HepG2 (cell line): ENCODE data around the gene LEPR. TPM values are rescaled to one million over a fixed set of nuclear protein-coding genes. Genes with fewer than 3 reads are reported as not detected.

ENCODE experiments used
- ARNTL ChIP-seq: sonication (generic); formaldehyde crosslinking; IDR thresholded peaks from 2 replicates; pipeline ENCODE4 v1.4.0; 2020; ENCODE audit warnings: mild to moderate bottlenecking, missing genetic modification reagents
- TCF7 ChIP-seq: sonication (generic); IDR thresholded peaks from 2 replicates; pipeline ENCODE4 v1.6.1; 2016; ENCODE audit warnings: antibody characterized with exemption, low read depth
- ZNF17 ChIP-seq: sonication (generic); formaldehyde crosslinking; IDR thresholded peaks from 2 replicates; pipeline ENCODE4 v1.5.0; 2020; ENCODE audit warnings: mild to moderate bottlenecking, missing genetic modification reagents
- polyA plus RNA-seq, 8 experiments: library from polyadenylated mRNA; depleted of rRNA in 3 of 8; stranded (reverse) in 7 of 8; unstranded in 1 of 8; fragments of >200 nt; fragmentation: Illumina TruSeq in 4 of 8; extraction: Trizol in 4 of 8; gene quantifications; 2 replicates each; pipeline versions ENCODE4 v1.2.1 to v1.2.3, GENCODE V29; 2011 to 2016; ENCODE audit warnings: low read depth in 4 of 8, missing spikeins in 1 of 8, mixed read lengths in 1 of 8; ENCODE audit not compliant: insufficient read depth in 1 of 8
- total RNA-seq, 5 experiments: library from RNA; depleted of rRNA; stranded (reverse); fragments of >200 nt; fragmentation: Illumina TruSeq; extraction: Trizol; gene quantifications; 2 replicates each; pipeline ENCODE4 v1.2.3, GENCODE V29; 2016; ENCODE audit warnings: low read depth in 1 of 5
- TF ChIP-seq, protein P1 (sequence below): sonication (generic); formaldehyde crosslinking; IDR thresholded peaks from 2 replicates; pipeline ENCODE4 v1.8.0; 2022; ENCODE audit warnings: mild to moderate bottlenecking, missing genetic modification reagents, moderate library complexity
- TF ChIP-seq, protein P2 (sequence below): sonication (generic); formaldehyde crosslinking; IDR thresholded peaks from 2 replicates; pipeline ENCODE4 v1.5.1; 2020; ENCODE audit warnings: mild to moderate bottlenecking, missing genetic modification reagents, borderline replicate concordance

Gene LEPR
- total and polyA plus RNA-seq, 2 of the 13 experiments (the other 11 are each of a cell fraction or from before 2014, with no cell fraction given), result 0.60 to 1.7 TPM

DNA sequence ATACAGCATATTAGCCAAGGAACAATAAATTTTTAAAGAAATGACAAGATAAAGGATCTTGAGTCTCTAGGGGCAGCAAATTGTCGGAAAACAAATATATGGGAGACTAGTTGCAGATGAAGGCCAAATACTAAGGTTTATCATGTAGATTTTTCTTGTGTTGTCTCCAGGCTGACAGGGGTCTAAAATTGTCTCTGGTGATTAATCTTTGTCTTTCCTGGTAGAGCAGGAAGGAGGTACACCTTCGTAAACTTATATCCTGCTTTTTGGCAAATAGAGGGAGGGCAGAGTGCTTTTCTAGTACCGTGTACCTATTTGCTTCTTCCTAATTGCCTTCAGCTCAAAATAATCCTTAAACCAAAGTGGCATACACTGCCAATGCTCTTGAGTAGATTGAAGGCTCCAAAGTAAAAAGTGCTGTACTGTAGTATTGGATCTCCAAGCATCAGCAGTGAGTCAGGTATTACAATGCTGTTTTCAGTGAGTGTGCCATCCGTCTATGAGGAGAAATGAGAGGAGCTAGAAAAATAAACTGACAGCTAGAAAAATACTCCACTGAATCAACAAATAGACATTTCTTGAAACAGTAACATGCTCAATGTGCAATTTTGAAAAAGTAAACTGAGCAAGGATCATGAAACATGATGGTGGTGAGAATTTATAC lies 1.8 kb upstream of the LEPR start (continued):
- TF ChIP-seq ARNTL (CRISPR knock-in tag) (no peak), TCF7 (no peak), ZNF17 (no peak)
- TF ChIP-seq, protein P1, sequence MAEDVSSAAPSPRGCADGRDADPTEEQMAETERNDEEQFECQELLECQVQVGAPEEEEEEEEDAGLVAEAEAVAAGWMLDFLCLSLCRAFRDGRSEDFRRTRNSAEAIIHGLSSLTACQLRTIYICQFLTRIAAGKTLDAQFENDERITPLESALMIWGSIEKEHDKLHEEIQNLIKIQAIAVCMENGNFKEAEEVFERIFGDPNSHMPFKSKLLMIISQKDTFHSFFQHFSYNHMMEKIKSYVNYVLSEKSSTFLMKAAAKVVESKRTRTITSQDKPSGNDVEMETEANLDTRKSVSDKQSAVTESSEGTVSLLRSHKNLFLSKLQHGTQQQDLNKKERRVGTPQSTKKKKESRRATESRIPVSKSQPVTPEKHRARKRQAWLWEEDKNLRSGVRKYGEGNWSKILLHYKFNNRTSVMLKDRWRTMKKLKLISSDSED (CRISPR knock-in tag), result no peak
- TF ChIP-seq, protein P2, sequence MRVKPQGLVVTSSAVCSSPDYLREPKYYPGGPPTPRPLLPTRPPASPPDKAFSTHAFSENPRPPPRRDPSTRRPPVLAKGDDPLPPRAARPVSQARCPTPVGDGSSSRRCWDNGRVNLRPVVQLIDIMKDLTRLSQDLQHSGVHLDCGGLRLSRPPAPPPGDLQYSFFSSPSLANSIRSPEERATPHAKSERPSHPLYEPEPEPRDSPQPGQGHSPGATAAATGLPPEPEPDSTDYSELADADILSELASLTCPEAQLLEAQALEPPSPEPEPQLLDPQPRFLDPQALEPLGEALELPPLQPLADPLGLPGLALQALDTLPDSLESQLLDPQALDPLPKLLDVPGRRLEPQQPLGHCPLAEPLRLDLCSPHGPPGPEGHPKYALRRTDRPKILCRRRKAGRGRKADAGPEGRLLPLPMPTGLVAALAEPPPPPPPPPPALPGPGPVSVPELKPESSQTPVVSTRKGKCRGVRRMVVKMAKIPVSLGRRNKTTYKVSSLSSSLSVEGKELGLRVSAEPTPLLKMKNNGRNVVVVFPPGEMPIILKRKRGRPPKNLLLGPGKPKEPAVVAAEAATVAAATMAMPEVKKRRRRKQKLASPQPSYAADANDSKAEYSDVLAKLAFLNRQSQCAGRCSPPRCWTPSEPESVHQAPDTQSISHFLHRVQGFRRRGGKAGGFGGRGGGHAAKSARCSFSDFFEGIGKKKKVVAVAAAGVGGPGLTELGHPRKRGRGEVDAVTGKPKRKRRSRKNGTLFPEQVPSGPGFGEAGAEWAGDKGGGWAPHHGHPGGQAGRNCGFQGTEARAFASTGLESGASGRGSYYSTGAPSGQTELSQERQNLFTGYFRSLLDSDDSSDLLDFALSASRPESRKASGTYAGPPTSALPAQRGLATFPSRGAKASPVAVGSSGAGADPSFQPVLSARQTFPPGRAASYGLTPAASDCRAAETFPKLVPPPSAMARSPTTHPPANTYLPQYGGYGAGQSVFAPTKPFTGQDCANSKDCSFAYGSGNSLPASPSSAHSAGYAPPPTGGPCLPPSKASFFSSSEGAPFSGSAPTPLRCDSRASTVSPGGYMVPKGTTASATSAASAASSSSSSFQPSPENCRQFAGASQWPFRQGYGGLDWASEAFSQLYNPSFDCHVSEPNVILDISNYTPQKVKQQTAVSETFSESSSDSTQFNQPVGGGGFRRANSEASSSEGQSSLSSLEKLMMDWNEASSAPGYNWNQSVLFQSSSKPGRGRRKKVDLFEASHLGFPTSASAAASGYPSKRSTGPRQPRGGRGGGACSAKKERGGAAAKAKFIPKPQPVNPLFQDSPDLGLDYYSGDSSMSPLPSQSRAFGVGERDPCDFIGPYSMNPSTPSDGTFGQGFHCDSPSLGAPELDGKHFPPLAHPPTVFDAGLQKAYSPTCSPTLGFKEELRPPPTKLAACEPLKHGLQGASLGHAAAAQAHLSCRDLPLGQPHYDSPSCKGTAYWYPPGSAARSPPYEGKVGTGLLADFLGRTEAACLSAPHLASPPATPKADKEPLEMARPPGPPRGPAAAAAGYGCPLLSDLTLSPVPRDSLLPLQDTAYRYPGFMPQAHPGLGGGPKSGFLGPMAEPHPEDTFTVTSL (CRISPR knock-in tag), result no peak
